GM19035 (cell line): Measurements from ENCODE around the gene CD99L2.

Source experiments
- ATAC-seq: cut with Tn5 transposase; IDR thresholded peaks from one replicate; pipeline ENCODE4 v1.9.1; 2021; ENCODE audit not compliant: unreplicated experiment

CD99L2 gene

GRCh38 chrX:150898343-150899190 is at the start of gene CD99L2:
Gene CD99L2, minus strand, starts transcription at chrX:150898668. Its CDS starts 80 bp downstream, at chrX:150898588.
- peak; percentile 88 for ATAC-seq

- ATAC-seq = no peak
Observed at GRCh38 chrX:150944233-150944632, 45.8 kb upstream of the CD99L2 start.

GRCh38 chrX:150942942-150943594 is 44.6 kb upstream of the CD99L2 start:
- no peak for ATAC-seq

GRCh38 chrX:150941580-150941979 is 43.1 kb upstream of the CD99L2 start:
- ATAC-seq = no peak

- no peak for ATAC-seq
Observed at GRCh38 chrX:150940844-150941495, 42.5 kb upstream of the CD99L2 start.

- ATAC-seq = no peak
Observed at GRCh38 chrX:150936556-150936955, 38.1 kb upstream of the CD99L2 start.

- ATAC-seq = no peak
Observed at GRCh38 chrX:150935467-150935866, 37.0 kb upstream of the CD99L2 start.

- no peak for ATAC-seq
Observed at GRCh38 chrX:150934453-150934852, 36.0 kb upstream of the CD99L2 start.

GRCh38 chrX:150933945-150934350 is 35.5 kb upstream of the CD99L2 start:
- ATAC-seq = no peak

GRCh38 chrX:150929058-150929457 is 30.6 kb upstream of the CD99L2 start:
- ATAC-seq = no peak

GRCh38 chrX:150926791-150927190 is 28.3 kb upstream of the CD99L2 start:
- no peak for ATAC-seq

GRCh38 chrX:150926304-150926703 is 27.8 kb upstream of the CD99L2 start:
- no peak for ATAC-seq

GRCh38 chrX:150919401-150919800 is 20.9 kb upstream of the CD99L2 start:
- no peak for ATAC-seq

GRCh38 chrX:150913511-150913910 is 15.0 kb upstream of the CD99L2 start:
- no peak for ATAC-seq

- ATAC-seq = no peak
Observed at GRCh38 chrX:150907474-150907873, 9.0 kb upstream of the CD99L2 start.

- no peak for ATAC-seq
Observed at GRCh38 chrX:150906694-150907093, 8.2 kb upstream of the CD99L2 start.

GRCh38 chrX:150905293-150905692 is 6.8 kb upstream of the CD99L2 start:
- ATAC-seq = no peak

GRCh38 chrX:150903110-150903508 is 4.6 kb upstream of the CD99L2 start:
- no peak for ATAC-seq

GRCh38 chrX:150902434-150903109 is 4.1 kb upstream of the CD99L2 start:
- ATAC-seq = no peak

- ATAC-seq = peak; percentile 36
Observed at GRCh38 chrX:150899191-150899757, 806 bp upstream of the CD99L2 start.
